KOPT-K1 (cell line): ENCODE measurements around the gene CBX7.

ENCODE experiments used
- H3K27ac ChIP-seq: fragments of 200-600 bp; sonication (generic); 2 replicates; pipeline ENCODE4 v1.5.1; 2016; ENCODE audit warnings: antibody characterized with exemption, mild to moderate bottlenecking, low read depth, low read length; ENCODE audit not compliant: poor library complexity, severe bottlenecking
- H3K36me3 ChIP-seq: fragments of 200-600 bp; sonication (generic); 2 replicates; pipeline ENCODE4 v1.5.1; 2017; ENCODE audit warnings: antibody characterized with exemption, mild to moderate bottlenecking, low read length, moderate library complexity; ENCODE audit not compliant: insufficient read depth
- H3K9me3 ChIP-seq: fragments of 200-600 bp; sonication (generic); 2 replicates; pipeline ENCODE4 v1.5.1; 2017; ENCODE audit warnings: antibody characterized with exemption, low read length, mild to moderate bottlenecking; ENCODE audit not compliant: insufficient read depth, poor library complexity, severe bottlenecking

Gene CBX7

DNA sequence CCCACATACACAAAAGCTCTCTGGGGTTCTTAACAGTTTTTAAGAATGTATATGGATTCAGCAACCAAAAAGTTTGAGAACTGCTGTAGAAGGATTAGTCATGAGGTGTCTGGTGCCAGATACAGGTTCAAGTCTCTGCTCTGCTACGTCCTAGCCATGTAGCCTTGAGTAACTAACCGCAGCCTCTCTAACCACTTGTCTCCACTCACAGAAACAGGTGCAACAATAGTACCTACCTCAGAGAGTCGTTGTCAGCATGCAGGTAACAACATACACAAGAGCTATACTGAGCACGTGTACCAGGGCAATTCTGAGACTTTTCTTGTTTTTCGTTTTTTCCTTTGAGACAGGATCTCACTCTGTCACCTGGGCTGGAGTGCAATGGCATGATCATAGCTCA, 26.9 kb downstream of the CBX7 start:
- H3K27ac ChIP-seq = no peak overlapping the region
- H3K9me3 ChIP-seq = no peaks in the 10 kb centered on the region
- H3K36me3 ChIP-seq = no peaks in the 10 kb centered on the region

DNA sequence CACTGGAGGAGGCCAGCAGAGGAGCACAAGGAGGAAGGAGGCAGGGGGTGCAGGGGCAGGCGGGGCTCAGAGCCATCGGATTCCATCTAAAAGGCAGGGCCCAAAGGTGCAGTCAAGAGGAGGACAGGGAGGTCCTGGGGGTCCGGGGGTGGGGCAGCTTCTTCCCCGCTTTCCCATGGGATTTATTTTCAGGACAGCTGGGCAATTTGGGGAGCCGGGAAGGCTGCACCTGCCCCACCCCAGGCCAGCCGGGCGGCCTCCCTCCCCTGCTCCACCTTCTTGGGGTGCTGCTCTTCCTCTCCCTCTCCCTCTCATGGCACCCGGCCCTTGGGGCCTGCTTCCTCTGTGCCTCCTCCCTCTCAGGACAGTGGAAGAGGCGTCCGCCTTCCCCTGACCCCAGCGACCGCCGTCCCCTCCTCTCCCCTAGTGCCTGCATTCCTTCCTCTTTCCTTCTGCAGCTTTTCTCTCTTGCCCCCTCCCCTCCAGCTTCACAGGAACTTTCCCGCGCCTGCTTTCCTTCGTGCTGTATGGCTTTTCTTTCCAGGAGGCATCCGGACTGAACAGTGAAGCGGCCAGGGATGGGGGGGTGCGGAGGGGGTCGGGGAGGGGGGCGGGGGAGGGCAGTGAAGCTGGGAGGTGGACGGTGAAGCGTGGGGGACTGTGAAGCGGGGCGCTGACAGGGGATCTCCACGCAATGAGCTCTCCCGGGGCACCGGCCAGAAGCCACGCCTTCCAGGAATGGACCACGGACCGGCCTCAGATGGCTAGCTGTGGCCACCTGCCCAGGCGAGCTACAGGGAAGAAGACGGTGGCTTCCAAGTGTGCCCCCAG, 28.5 kb downstream of the CBX7 start:
- Histone ChIP-seq H3K9me3 (no peaks in the 10 kb centered on the region), H3K27ac (no peak overlapping the region), H3K36me3 (no peaks in the 10 kb centered on the region)

DNA sequence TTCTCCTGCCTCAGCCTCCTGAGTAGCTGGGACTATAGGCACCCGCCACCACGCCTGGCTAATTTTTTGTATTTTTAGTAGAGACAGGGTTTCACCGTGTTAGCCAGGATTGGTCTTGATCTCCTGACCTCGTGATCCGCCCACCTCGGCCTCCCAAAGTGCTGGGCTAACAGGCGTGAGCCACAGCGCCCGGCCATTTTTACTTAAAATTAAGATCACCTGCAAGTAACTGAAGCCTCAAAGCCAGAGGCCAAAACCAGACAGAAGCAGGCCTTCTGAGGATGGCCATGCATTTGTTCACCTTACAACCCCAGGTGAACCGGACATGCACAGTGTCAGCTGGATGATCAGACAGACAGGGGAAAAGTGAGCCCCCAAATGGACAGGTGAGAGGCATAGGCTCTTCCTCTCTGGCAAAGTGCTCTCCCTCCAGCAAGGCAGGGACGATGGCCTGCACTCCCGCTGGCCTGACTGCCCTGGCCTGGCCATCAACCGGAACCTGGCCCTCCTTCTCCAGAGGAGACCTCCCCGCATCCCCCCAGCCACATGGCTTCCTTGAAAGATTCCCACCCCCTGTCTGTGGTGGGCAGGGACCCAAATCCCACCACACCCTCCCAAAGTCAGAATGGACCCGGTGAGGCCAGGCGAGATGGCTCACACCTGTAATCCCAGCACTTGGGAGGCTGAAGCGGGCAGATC, 29.6 kb downstream of the CBX7 start:
- Histone ChIP-seq H3K27ac (no peak overlapping the region), H3K36me3 (no peaks in the 10 kb centered on the region), H3K9me3 (no peaks in the 10 kb centered on the region)

DNA sequence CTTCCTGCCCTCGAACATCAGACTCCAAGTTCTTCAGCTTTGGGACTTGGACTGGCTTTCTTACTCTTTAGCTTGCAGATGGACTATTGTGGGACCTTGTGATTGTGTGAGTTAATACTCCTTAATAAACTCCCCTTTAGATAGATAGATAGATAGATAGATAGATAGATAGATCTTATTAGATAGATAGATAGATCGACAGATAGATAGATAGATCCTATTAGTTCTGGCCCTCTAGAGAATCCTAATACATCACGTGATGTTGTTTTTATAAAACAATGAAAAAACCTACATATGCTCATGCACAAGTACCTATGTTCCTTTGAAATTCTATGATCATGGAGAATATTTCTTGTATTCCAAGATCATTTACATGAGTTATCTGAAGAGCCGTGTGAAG, 31.5 kb downstream of the CBX7 start:
- no peak overlapping the region for H3K27ac ChIP-seq

DNA sequence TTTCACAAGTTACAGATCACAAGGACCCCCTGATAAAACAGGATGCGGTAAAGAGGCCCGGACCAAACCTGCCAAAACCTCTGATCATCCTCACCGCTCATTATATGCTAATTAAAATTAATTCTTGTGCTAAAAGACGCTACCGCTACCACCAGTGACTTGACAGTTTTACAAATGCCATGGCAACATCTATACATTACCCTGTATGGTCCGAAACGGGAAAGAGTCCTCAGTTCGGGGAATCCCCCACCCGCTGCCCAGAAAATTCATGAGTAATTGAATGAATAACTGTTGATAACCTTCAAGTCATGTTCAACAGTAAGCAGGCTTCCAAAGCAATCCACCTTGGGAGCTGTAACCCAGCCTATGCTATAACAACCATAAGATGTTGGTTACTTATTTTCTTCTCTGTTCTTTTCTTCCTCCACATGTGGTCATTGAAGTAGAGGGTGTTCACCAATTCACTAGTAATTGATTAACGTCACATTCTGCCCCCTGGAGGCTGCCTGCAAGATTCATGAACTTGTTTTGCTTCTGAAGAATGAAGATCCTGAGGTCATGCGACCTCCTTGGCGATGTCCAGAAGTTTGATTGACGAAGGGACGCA, 34.8 kb downstream of the CBX7 start:
- Histone ChIP-seq H3K36me3 (no peaks in the 10 kb centered on the region), H3K27ac (no peak overlapping the region), H3K9me3 (no peaks in the 10 kb centered on the region)

More for the DNA sequence above, 31.5 kb downstream of the CBX7 start:
- Histone ChIP-seq H3K9me3 (no peaks in the 10 kb centered on the region), H3K36me3 (no peaks in the 10 kb centered on the region)

DNA sequence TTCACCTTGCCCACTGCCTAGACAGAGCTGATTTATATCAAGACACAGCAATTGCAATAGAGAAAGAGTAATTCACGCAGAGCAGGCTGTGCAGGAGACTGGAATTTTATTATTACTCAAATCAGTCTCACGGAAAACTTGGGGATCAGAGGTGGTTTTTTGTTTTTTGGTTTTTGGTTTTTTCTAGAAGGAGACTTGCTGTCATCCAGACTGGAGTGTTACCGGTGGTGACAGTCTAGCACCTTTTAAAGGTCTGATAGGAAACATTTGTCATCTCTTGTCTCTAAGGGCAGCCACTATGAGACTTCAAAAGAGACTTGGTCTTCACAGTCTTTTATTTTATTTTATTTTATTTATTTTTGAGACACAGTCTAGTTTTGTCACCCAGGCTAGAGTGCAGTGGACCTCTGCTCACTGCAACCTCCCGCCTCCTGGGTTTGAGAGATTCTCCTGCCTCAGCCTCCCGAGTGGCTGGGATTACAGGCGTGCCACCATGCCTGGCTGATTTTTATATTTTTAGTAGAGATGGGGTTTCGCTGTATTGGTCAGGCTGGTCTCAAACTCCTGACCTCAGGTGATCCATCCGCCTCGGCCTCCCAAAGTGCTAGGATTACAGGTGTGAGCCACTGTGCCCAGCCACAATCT, 36.4 kb downstream of the CBX7 start:
- Histone ChIP-seq H3K27ac (no peak overlapping the region), H3K9me3 (no peaks in the 10 kb centered on the region), H3K36me3 (no peaks in the 10 kb centered on the region)

DNA sequence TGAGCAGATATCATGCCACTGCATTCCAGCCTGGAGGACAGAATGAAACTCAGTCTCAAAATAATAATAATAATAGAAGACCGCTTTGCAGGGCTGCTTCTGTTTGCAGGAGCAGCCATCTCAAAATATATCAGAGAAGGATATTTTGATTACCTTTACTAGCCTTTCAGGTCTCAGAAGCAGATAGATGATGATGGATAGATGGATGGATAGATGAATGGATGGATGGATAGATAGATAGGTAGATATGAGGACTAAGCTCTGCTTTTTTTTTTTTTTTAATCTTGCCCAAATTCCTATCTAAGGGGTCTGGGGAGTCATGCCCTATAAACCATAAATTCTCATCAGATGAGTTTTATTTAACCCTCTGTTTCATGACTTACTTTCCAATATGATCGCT, 36.9 kb downstream of the CBX7 start:
- H3K36me3 ChIP-seq = no peaks in the 10 kb centered on the region
- H3K27ac ChIP-seq = no peak overlapping the region
- no peaks in the 10 kb centered on the region for H3K9me3 ChIP-seq

DNA sequence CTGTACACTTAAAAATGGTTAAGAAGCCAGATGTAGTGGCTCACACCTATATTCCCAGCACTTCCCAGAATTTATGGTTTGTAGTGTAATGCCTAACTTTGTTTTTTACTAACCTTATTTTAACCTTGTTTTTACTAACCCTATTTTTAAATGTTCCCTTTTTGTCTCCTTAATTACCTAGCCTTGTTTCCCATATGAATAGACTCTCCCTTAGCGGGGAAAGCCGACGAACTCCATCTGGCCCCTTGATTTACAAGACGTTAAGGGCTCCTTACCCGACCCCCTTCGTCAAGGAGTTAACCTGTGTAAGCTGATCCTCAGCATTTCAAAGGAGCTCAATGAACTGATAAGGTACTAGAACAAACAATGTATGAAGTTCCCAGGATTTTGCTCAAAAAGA, 38.4 kb downstream of the CBX7 start:
- H3K27ac ChIP-seq = no peak overlapping the region
- H3K36me3 ChIP-seq = no peaks in the 10 kb centered on the region
- H3K9me3 ChIP-seq = no peaks in the 10 kb centered on the region

DNA sequence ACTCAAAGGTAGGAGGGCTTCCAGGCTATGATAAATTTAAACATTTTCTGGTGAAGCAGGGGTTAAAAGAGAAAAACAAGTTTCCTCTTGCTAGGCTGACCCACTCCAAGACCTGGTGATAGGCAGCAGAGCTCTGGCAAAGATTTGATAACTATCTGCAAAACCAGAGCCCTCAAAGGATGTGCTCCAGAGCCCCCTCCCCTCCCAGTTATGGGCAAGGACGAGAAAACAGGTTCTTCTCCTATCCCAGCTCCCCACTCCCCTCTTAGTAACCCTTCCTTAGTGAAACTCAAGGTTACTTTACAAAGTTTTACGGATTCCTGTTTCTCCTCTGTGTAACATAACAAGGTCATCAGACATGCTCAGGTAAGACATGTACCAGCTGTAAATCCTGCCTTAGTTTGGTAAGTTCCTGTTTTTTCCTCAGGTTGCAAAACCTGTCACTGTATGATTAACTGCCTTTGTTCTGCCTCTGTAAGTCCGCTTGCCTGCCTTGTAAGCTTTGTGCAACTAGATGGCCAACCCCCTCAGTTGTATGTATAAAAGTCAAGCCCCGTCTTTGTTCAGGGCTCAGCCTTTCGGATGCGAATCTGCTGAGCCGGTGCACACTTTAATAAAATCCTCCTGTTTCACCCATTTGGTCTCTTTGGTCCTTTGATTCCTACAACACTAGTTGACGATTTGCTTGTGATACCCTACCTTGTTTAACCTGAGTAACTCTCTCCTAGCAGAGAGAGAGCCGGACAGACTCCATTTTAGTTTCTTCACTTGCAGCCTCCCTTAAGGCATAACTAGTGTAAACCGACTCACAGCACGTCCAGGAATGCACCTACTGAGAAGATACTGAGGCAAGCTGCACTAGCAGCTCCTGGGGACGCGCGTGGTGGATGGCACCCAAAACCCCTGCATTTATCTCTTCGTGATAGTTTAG, 41.6 kb downstream of the CBX7 start:
- Histone ChIP-seq H3K27ac (no peak overlapping the region), H3K36me3 (no peaks in the 10 kb centered on the region), H3K9me3 (no peaks in the 10 kb centered on the region)

DNA sequence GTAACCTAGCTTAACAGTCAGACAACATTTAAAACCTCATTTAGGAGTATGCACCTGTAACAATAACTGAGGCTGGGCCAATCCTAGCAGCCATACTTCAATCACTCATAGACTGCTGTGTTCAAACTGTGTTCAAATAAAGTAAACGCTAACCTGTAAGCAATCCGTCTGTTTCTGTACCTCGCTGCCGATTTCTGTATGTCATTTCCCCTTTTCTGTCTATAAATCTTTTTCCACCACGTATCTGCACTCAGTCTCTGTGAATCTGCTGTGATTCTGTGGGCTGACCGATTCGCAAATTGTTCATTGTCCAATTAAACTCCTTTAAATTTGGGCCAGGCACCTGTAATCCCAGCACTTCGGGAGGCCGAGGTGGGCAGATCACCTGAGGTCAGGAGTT, 43.1 kb downstream of the CBX7 start:
- Histone ChIP-seq H3K9me3 (no peaks in the 10 kb centered on the region), H3K36me3 (no peaks in the 10 kb centered on the region), H3K27ac (no peak overlapping the region)

DNA sequence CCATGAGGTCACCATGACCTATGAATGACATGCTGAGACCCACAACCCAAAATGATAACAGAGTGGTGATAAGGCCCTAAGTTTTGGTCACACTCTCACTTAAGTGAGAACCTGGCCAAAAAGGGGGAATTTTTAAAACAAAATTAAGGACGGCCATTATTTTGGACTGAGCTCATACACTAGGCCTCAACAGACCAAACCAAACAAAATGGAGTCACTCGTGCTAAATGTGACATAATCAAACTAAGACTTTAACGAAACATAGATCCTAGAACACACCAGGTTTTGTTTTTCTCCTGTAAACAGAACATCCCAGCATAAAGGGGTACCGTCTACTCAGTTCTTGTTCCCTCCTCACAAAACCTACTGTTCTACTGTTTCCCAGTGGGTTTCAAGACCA, 44.0 kb downstream of the CBX7 start:
- Histone ChIP-seq H3K27ac (no peak overlapping the region), H3K9me3 (no peaks in the 10 kb centered on the region), H3K36me3 (no peaks in the 10 kb centered on the region)

DNA sequence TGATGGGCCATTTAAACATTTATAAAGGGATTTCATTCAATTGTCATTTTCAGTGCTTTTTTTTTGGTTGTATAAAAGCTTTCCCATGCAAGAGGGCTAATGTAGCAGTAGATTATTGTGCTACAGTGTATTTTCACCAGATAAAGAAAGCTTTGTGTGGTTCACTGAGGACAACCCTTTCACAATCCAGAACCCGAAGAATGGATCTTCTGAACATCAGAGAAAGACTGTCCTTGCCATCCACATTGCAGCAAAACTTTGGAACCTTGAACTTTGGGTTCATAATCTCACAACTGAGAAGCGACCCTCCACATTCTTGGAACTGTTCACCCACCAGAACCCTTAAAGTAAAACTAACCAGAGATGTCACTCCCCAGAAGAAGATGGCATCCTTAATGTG, 46.2 kb downstream of the CBX7 start:
- Histone ChIP-seq H3K27ac (no peak overlapping the region), H3K9me3 (no peaks in the 10 kb centered on the region), H3K36me3 (no peaks in the 10 kb centered on the region)

DNA sequence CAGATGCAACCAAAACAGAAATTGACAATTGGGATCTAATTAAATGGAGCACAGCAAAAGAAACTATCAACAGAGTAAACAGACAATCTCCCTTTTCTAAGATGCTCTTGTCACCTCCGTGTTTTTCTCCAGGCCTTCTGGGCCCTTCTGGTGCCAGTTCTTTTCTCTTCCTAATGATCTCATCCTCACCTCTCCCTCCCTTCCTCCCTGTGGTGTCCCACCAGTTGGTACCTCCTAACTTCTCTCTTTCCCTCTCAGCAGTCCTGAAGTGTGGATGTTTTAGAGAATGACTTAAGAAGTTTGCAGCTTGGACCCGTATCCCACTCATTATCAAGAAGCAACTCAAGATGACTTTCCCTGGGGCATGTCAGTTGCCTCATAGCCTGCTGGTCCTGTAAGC, 49.0 kb downstream of the CBX7 start:
- Histone ChIP-seq H3K9me3 (no peaks in the 10 kb centered on the region), H3K27ac (no peak overlapping the region), H3K36me3 (no peaks in the 10 kb centered on the region)

DNA sequence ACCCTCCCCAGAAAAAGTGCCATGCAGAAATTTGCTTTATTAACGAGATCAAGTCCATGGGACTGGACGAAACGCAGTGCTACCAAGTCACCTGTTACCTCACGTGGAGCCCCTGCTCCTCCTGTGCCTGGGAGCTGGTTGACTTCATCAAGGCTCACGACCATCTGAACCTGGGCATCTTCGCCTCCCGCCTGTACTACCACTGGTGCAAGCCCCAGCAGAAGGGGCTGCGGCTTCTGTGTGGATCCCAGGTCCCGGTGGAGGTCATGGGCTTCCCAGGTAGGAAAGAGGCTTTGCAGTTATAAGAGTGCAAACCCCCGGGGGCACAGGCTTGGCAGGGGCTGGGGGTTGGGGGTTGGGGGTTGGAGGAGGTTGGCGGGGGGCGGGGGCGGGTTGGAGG, 51.3 kb downstream of the CBX7 start:
- no peaks in the 10 kb centered on the region for H3K36me3 ChIP-seq
- no peak overlapping the region for H3K27ac ChIP-seq
- H3K9me3 ChIP-seq = no peaks in the 10 kb centered on the region
